Left hindlimb (tissue), 1 donor: ENCODE results near the gene CMIP.

Experiments
- DNase-seq: peaks from one replicate; pipeline ENCODE4 v3.0.0-alpha.2; 2018

CMIP gene

DNA sequence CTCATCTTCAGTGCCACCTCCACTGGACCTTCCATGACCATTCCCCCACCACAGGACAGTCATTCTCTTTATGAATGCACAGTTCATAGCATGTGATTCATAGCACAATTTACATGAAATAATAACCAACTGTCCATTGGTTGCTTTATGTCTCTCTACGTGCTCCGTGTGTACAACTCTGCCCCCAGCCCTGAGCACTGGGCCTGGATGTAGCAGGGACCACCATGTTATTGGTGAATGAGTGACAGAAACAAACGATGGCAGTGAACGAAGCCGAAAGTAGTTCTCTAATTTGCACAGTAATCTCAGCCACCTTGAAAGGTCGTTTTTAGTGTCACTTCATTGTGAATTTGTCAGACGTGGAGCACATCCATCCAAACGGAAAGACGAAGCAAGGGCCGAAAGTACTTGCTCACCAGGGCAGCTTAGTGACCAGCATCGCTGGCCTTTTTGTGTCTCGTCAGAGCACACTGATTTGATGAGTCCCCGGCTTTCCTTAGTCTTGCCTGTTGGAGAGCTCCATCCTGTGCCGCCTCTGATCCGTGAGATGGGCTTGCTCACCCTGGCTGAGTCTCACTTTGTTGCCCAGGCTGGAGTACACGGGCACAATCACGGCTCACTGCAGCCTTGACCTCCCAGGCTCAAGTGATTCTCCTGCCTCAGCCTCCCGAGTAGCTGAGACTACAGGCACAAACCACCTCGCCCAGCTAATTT lies 95.3 kb downstream of the CMIP start:
- no peak for DNase-seq

DNA sequence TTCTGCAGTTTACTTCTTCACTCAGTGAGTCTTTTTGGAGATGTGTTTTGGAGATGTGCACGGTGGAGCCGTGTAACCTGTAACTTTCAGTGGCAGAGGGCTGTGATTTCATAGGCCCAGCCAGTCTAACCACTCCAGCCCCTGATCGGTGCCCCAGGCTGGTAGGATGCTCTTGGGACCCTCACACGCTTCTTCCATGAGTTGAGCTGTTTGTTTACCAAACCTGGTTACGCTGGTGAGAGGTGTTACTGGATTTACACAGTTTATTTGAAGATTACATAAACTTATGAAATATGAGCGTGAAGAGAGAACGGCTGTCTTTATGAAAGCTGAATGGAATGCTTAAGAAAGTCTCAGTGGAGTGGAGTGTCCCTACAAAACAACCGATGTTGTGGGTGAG lies 96.7 kb downstream of the CMIP start:
- DNase-seq = no peak

DNA sequence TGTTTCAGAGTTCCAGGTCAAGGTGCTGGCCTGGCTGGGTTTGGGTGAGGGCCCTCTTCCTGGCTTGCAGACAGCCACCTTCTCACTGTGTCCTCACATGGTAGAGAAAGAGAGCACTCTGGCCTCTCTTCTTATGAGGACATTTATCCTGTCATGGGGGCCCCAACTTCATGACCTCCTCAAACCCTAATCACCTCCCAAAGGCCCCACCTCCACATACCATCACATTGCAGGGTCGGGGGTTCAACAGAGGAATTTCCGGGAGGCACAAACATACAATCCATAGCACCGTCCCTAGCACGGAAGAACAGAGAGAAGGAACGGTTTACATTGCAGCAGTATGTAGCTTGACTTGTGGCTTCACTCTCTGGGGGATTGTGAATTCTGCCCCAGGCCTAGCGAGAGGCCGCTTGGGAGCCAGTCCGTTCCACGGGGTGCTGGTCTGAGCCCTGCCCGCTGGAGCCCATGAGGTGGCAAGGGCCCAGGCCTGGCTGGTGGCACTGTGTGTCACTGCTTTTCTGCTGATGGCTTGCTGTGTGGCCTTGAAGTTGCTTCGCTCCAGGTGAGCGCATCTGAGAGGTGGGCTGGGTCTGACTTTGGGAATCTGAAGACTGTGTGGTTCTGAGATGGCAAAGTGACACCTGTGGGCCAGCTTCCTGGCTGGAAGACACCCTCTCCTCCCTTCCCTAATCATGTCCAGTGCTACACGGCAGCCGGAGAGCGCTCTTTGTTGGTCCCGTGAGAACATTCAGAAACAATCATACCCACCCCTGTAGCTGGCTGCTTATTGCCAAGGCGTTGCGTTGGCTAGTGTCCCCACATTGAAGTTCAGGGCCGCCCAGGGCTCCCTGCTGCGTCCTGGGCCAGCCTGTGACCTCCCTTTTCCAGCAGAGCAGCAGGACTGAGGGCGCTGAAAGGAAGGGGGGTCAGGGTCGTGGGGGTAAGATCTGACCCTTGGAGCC lies 98.3 kb downstream of the CMIP start:
- no peak for DNase-seq

DNA sequence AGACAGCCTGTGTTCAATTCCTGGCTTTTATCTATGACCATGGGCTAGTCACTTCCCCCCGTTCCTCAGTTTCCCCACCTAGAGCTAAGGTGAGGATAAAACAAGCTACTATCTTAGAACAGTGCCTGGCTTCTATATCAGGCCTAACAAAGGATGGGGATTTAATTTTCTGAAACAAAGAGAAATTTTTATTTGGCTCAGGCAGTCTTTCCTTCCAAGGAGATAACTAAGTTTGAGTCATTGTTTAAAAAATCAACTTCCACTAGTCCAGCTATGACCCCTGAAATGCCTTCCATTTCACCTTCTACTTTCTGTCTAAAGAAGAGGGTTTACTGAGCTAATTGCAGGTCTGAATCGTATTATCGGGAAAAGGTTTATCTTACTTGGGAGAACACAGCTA lies 99.0 kb downstream of the CMIP start:
- DNase-seq = no peak

DNA sequence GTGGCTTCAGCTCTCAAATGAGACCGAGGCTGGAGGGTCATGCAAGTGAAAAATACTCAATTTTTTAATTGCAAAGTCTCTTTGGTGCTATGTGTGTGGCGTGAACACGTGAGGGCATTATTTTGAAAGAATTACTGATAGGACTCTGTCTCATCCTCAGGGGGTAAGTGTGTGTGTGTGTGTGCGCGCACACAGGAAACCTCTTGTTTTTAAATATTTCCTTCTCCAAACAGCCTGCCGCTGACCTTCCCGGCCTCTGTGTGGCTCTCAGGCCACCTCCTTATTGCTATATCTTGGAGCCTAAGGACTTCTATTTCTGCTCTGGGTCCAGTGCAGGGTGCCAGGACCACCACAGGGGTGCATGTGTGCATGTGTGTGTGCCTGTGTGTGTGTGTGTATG lies 99.7 kb downstream of the CMIP start:
- DNase-seq = no peak

DNA sequence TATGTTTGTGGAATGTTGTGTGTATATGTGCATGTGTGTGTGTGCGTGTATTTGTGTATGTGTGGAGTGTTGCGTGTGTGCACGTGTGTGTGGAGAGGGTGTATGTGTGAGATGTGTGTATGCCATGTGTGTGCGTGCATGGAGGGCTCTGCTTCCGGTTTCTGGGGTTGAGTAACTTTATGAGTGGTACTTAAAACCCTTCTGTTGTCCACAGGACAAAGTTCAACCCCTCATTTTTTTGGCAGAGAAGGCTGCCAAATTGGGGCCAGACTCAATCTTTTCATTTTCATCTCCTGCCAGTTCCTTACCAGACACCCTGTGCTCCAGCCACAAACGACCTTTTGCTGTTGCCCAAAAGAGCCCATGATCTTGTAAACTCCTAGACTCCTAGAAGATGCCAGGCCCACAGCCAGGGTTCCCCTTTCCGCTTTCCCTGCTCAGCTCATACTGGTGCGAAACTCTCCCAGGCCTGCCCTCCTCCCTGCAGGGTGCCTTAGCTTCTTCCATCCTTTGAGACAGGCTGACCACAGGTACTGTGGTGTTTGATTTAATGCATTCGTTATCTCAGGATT lies 100.2 kb downstream of the CMIP start:
- DNase-seq = no peak

DNA sequence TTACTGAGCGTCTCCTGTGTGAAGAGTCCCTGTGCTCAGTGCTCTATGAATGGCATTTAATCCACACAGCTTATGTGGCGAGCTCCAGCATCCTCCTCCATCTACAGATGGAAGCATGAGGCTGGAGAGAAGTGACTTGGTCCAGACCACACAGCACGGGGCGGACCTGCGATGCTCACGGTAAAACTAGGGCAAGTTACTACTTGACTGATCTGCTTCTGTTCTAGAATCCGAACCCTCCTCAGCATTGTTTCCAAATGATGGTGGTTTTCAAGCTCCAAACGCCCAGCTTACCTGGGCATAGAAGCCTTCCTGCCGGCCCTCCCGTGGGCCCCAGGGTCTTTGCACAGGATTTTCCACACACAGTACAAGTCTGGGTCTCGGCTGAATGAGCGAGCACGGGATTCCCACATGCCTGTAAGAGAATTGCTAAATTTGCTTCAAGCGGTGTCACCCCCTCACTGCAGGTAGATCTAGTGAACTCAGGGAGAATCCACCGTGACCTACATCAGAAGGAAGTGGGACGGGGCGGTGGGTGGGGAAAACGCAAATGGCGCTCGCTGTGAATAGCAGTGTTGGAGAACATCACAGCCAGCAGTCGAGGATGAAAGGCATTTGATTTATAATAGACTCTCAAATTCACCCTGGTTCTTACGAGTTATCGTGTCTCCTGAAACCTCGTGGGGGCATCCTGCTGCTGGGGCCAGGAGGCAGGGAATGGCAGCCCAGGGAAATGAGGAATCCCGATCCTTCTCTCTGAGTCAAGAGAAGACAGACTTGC lies 101.1 kb downstream of the CMIP start:
- DNase-seq = no peak

DNA sequence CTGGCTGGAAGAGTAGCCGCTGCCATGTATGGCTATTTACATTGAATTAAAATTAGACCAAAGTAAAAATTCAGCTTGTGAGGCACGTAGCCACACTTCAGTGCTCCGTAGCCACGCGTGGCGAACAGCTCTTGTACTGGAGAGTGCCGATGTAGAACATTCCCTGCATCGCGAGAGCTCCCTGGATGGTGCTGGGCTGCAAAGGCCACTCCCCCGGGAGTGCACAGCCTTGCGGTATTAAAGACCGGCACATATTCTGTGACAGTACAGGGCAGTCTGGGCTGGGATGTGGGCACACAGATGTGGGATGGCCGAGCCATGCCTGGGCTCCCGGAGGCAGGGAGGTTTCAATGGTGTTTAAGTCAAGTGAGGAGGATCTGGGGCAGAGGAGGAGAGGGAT lies 102.2 kb downstream of the CMIP start:
- DNase-seq = no peak

DNA sequence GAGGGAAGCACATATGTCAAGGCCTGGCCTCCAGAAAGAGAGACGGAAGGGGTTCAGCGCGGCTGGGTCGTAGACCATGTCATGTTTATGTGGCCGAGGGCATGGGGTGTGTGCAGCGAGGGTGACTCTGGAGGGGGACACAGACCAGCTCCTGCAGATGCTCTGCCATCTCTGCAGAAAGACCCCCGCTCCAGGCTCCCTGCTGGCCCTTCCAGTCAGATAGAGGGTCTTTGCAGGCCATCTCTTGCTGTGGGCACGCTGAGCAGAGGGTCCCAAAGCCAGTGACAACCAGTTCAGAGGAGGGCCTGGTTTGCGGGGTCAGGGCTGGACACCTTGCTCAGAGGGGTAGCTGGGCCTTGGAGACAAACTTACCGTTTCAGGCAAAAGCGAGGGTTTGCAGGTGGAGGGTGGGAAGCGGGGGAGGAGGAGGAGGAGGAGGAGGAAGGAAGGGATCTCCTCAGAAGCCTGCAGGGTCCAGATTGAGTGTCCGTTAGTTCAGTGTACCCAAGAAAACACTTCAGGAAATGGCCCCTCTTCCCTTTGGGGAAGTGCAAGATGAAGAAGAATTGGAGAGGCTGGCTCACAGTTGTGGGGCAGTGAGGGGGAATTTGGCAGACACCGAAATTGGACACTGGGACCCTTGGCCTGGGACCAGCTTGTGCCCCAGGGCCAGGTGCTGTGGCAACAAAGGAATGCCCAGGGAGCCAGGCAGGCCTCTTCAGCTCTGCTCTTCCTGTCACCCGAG lies 102.8 kb downstream of the CMIP start:
- DNase-seq = no peak

DNA sequence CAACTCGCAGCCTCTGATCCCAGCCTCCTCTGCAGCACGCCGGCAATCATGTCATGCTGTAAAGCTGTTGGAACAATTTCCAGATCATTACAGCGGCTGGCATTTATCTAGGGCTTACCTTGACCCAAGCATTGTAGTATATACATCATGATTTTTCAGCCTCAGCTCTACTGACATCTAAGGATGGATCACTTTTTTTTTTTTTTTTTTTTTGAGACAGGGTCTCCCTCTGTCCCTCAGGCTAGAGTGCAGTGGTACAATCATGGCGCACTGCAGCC lies 103.3 kb downstream of the CMIP start:
- DNase-seq = no peak

DNA sequence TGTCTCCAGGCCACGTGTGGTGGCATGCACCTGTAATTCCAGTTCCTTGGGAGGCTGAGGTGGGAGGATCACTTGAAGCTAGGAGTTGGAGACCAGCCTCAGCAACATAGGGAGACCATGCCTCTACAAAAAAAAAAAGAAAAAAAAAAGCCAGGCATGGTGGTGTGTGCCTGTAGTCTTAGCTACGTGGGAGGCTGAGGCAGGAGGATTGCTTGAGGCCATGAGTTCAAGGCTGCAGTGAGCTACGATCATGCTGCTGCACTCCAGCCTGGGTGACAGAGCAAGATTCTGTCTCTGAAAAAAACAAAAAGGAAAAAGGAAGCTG lies 103.9 kb downstream of the CMIP start:
- DNase-seq = no peak

DNA sequence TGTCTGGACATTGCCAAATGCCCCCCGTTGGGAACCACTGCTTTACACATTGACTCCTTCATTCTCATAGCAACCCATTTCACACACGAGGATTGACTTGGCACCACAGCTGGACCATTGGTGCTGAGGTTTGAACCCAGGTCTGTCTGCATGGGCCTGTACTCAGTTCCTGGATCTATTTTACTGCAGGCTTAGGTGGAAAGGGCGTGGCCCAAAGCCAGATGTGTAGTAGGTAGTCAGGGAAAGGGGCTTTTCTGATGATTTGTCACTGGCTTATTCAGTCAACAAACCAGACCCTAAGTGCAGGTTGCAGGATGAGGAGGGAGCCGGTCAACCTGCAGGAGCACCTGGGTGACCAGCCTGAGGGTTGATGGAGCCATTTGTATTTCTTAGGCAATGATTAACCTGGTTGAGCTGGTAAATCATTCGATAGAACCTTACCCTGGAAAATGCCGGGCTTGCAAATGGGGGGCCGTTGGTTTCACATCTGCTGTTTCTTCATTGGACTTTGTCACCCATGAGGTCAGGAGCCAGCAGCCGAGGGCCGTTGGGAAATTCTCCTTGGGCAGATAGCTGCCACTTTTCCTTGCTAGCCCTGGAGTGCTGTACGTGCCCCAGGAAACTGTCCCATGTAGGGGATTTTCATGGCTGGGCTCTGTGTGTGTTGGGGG lies 104.4 kb downstream of the CMIP start:
- DNase-seq = no peak

DNA sequence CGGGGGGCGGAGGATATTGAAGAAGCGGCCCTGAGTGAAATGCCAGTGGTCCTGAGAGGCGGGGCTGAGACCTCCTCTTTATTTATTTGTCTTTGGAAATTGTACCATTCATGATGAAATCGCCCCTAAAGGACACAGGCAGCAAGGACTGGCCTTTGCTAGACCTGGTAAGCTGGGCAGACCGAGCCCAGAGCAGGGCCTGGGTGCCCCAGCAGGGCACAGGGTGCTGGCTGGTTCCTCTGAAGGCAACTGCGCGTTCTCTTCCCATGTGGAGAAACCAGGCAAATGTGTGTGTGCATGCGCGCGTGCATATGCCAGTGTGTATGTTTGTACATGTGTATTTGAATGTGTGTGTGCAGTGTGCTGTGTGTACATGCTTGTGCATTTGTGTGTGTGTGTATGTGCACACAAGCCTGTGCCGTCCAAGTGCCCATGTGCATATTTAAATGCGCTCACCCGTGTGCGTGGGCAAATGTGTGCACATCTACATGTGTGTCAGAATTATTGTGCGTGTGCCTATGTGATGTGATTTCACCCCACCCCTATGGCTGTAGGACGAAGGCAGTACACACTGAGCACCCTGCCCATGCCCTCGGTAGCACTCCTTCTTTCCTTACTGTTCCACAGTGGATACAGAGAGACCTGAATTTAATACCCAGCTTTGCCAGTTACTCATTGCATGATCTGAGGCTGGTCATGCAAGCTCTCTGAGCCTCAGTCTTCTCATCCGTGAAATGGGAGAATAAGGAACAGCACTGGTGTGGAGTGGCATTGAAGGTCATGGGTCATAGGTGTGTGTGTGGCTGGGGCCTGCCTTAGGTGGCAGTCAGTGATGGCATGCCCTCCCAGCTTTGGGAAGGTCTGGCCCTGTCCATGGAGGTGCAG lies 105.2 kb downstream of the CMIP start:
- DNase-seq = no peak

DNA sequence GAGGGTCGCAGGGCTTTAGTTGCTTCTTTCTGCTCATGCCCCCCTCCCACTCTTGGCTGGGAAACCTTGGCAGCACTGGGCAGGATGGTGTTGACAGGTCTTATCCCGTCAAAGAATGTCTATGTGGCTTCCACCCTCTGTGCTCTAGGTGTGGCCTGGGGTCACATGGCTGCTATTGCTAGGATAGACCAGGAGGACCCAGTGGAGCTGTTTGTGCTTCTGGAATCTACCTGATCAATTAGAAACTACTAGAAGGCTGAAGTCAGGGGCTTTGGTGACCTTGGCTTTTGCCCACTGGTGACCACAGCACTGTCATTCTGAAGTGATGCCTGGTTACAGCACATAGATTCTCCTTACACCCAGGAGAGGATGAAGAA lies 105.8 kb downstream of the CMIP start:
- no peak for DNase-seq

DNA sequence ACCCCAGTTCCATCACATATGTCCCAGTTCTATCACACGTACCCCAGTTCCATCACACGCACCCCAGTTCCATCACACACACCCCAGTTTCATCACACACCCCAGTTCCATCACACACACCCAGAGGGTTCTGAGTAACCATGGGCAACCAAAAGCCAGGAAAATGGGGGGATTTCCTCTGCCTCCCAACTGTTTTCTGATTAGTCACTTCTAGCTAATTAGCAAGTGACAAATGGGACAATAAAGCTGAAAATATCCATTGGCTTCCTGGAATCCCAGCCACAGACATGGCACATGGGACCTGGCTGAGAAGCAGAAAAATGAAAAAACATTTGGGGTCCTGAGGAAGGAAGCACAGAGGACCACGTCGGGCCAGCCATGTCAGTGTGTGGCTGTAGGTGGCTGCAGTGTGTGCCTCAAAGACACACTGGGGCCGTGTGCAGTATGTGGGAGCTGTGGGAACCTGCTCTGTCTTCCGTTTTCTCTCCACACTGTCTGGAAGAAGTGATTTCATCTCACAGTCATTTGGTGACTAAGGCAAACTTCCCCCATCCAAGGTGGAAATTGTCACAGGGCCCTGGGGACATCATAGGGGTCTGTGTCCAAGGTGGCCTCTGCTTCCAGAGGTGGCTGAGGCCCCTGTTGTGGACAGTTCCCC lies 106.7 kb downstream of the CMIP start:
- no peak for DNase-seq

DNA sequence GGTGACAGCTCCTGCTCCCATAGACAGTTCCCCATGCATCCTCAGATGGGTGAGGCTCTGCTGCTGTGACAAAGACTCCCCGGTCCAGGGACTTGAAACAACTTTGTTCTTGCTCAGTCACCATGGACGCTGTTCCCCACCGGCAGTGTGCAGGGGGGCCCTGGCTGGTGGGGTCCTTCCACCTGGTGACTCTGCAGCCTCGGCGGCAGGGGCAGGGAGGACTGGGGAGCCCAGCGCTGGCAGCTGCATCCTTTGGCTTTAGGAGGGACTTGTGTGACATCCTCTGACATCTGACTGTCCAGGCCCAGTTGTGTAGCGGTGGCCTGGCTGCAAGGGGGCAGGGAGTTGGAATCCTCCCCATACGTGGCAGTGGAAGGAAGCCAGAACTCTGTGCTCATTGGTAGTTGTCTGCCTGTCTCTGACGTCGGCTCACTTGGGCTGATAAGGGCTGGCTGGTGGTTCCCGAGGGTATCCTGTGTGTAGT lies 107.3 kb downstream of the CMIP start:
- no peak for DNase-seq

DNA sequence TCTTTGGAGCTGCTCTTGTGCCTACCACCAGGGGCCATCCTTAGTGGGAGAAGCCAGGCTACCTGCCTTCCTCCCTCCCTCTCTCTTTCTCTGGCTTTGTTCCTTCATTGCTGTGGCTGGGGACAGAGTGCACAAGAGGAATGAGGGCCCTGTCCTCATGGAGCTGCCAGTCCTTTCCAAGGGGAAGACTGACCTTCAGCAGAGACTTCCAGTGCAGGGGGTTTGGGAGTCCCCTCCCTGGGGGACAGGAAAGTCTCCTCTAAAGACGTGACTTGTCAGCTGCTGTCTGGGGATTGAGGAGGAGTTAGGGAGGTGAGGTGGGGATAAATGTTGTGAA lies 108.1 kb downstream of the CMIP start:
- no peak for DNase-seq

DNA sequence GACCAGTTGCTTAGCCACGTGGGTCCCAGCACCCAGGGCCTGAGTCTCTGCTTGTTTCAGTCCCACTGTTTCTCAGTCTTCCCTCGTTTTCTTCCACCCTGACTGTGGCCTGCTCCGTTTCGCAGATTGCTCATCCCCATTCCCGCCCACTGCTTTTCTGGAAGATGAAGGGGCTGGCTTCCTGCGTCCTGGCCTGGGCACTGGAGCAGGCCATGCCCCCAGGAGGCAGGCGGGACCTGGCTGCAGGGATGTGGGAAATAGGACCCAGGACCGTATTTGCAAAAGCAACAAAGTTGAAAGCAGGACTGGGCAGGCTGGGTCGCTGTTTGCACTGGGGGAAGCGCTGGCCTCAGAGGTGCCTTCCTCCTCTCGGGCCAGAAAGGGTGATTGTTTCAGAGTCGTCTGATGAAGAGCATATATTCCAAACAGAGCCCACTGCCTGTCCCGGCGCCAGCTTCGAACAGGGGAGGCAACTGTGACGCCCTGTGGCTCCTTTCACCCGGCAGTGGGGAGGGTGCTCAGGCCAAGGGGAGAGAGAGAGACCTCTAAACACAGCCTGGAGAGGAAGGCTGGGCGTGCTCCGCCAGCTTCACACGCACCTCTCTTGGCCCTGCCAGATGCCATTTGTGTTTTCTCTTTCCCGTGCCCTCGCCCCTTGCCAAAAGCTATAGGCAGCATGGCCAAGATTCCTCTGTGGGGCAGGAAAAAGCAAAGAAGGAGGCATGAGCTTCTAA lies 108.6 kb downstream of the CMIP start:
- no peak for DNase-seq

DNA sequence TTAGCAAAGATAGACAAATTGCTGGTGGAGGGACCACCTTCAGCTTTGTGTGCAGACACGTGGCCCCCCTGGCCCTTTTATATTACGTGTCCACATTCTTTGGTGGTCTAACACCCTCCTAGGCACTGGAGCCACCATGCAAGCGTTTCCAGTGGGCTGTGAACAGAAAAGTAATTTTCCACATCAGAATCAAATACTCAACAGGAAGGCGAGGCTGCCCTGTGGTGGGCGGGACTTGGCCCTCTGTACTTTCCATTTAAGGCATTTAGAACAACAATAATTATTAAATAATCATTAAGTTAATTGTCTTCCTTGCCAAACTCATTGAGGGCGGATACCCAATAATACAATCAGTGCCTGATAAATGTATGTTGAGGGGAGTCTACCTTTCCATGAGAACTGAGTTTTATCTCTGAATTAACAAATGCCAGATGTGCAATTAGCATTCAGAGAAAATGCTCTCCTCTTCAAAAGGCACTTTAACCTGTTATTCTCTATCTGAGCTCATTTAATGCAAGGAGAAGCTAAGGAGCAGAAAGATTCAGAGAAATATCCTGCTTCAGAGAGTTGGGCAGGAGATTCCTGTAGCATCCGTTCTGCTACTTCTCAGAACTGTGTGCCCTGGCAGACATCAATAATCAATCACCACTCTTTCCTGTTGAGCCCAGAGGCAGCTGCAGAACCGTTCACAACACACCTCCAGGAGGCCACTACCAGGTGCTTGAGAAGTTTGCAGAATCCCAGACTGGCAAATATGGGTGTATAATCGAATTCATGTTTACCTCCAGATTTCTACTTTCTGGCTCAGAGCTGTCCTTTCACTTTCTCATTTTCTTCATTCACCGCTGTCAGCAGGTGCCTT lies 109.4 kb downstream of the CMIP start:
- no peak for DNase-seq
